Measurements from ENCODE around the gene MRPL27.
"Not testable (repeated sequence)": the region's sequence is repeated elsewhere in the genome, so short reads cannot be mapped to it uniquely, and the experiment has no call there.

MRPL27 gene

GRCh38 chr17:50372758-50373556 is at the start of gene MRPL27, which contains the start of gene EME1:
Gene MRPL27 (minus strand): TSS chr17:50373184. CDS start chr17:50373170, 14 bp downstream.
Gene EME1 (plus strand): TSS chr17:50373229. CDS start chr17:50375209, 1,980 bp downstream.
- DNase-seq (ENCODE audit: insufficient read length, low spot score) (peak; percentile 95), FAIRE-seq (peak; percentile 85)

GRCh38 chr17:50422738-50423137 is 49.8 kb upstream of the MRPL27 start:
- DNase-seq (ENCODE audit: insufficient read length, low spot score), result no peak
- FAIRE-seq, result no peak

- FAIRE-seq (no peak), DNase-seq (ENCODE audit: insufficient read length, low spot score) (no peak)
Measured at GRCh38 chr17:50421308-50422051, 48.5 kb upstream of the MRPL27 start.

- DNase-seq (ENCODE audit: insufficient read length, low spot score) (no peak), FAIRE-seq (no peak)
Measured at GRCh38 chr17:50420419-50421112, 47.6 kb upstream of the MRPL27 start.

- FAIRE-seq; DNase-seq (ENCODE audit: insufficient read length, low spot score): not testable (repeated sequence)
Measured at GRCh38 chr17:50419577-50419976, 46.6 kb upstream of the MRPL27 start.

- DNase-seq (ENCODE audit: insufficient read length, low spot score), result no peak
- no peak for FAIRE-seq
Measured at GRCh38 chr17:50414808-50415207, 41.8 kb upstream of the MRPL27 start.

GRCh38 chr17:50412188-50412732 is 39.3 kb upstream of the MRPL27 start:
- no peak for FAIRE-seq
- DNase-seq (ENCODE audit: insufficient read length, low spot score), result no peak

GRCh38 chr17:50407921-50408320 is 34.9 kb upstream of the MRPL27 start:
- FAIRE-seq (no peak), DNase-seq (ENCODE audit: insufficient read length, low spot score) (no peak)

- no peak for FAIRE-seq
- no peak for DNase-seq (ENCODE audit: insufficient read length, low spot score)
Measured at GRCh38 chr17:50406578-50406977, 33.6 kb upstream of the MRPL27 start.

- FAIRE-seq; DNase-seq (ENCODE audit: insufficient read length, low spot score): not testable (repeated sequence)
Measured at GRCh38 chr17:50405351-50405750, 32.4 kb upstream of the MRPL27 start.

- not testable (repeated sequence) for FAIRE-seq; DNase-seq (ENCODE audit: insufficient read length, low spot score)
Measured at GRCh38 chr17:50399591-50399990, 26.6 kb upstream of the MRPL27 start.

- not testable (repeated sequence) for FAIRE-seq; DNase-seq (ENCODE audit: insufficient read length, low spot score)
Measured at GRCh38 chr17:50398672-50399071, 25.7 kb upstream of the MRPL27 start.

- FAIRE-seq, result no peak
Measured at GRCh38 chr17:50397919-50398285, 24.9 kb upstream of the MRPL27 start.

GRCh38 chr17:50397111-50397918 is 24.3 kb upstream of the MRPL27 start, which contains the start of gene LRRC59:
Gene LRRC59 (minus strand): TSS chr17:50397523. CDS start chr17:50397317, 206 bp downstream.
- peak; percentile 100 for FAIRE-seq
- peak; percentile 94 for DNase-seq (ENCODE audit: insufficient read length, low spot score)

More at GRCh38 chr17:50397919-50398285, 24.9 kb upstream of the MRPL27 start:
- peak; percentile 34 for DNase-seq (ENCODE audit: insufficient read length, low spot score)

- DNase-seq (ENCODE audit: insufficient read length, low spot score), result peak; percentile 32
Measured at GRCh38 chr17:50396261-50397110, 23.5 kb upstream of the MRPL27 start.

GRCh38 chr17:50394711-50395110 is 21.7 kb upstream of the MRPL27 start:
- DNase-seq (ENCODE audit: insufficient read length, low spot score), result no peak
- FAIRE-seq, result no peak

More at GRCh38 chr17:50396261-50397110, 23.5 kb upstream of the MRPL27 start:
- FAIRE-seq, result no peak

- DNase-seq (ENCODE audit: insufficient read length, low spot score) (no peak), FAIRE-seq (no peak)
Measured at GRCh38 chr17:50393700-50394099, 20.7 kb upstream of the MRPL27 start.

- FAIRE-seq, result no peak
- DNase-seq (ENCODE audit: insufficient read length, low spot score), result no peak
Measured at GRCh38 chr17:50392621-50393020, 19.6 kb upstream of the MRPL27 start.

GRCh38 chr17:50389534-50389933 is 16.6 kb upstream of the MRPL27 start:
- DNase-seq (ENCODE audit: insufficient read length, low spot score) (no peak), FAIRE-seq (no peak)

Measured in HTR-8/SVneo (cell line).